Neural cell (in vitro differentiated cells): ENCODE measurements around the gene KCTD11. TPM values are rescaled to one million over a fixed set of nuclear protein-coding genes. Genes with fewer than 3 reads are reported as not detected.
"Not testable (repeated sequence)": the region's sequence is repeated elsewhere in the genome, so short reads cannot be mapped to it uniquely, and the experiment has no call there.

ENCODE experiments used
- H2AFZ ChIP-seq: fragments of 200-600, 300-800 bp; sonication (generic), shearing (Covaris generic); 2 replicates; pipeline ENCODE4 v1.6.0; 2014; ENCODE audit warnings: low read depth, mild to moderate bottlenecking, antibody characterized with exemption, low read length, moderate library complexity
- H3F3A ChIP-seq: fragments of 200-600 bp; shearing (Covaris generic); 2 replicates; pipeline ENCODE4 v1.6.1; 2016; ENCODE audit warnings: mild to moderate bottlenecking, moderate library complexity, mixed read lengths, antibody characterized with exemption, low read length; ENCODE audit not compliant: insufficient read depth, poor library complexity, severe bottlenecking
- H3K27ac ChIP-seq: fragments of 200-600, 300-800 bp; sonication (generic), shearing (Covaris generic); 2 replicates; pipeline ENCODE4 v1.5.1; 2014; ENCODE audit warnings: mild to moderate bottlenecking, low read length, moderate library complexity
- H3K27me3 ChIP-seq: fragments of 300-800, 200-600 bp; sonication (generic), shearing (Covaris generic); 2 replicates; pipeline ENCODE4 v1.6.0; 2014; ENCODE audit warnings: mild to moderate bottlenecking, low read depth, low read length, moderate library complexity; ENCODE audit not compliant: insufficient read depth
- H3K36me3 ChIP-seq: fragments of 300-800, 200-600 bp; sonication (generic), shearing (Covaris generic); 2 replicates; pipeline ENCODE4 v1.5.1; 2014; ENCODE audit warnings: mild to moderate bottlenecking, antibody characterized with exemption, low read length, moderate library complexity; ENCODE audit not compliant: insufficient read depth
- H3K4me2 ChIP-seq: fragments of 300-800, 200-600 bp; sonication (generic), shearing (Covaris generic); 2 replicates; pipeline ENCODE4 v1.6.0; 2014; ENCODE audit warnings: mild to moderate bottlenecking, low read length
- H3K4me3 ChIP-seq: fragments of 300-800, 200-600 bp; sonication (generic), shearing (Covaris generic); 2 replicates; pipeline ENCODE4 v1.5.1; 2014; ENCODE audit warnings: mild to moderate bottlenecking, low read length, moderate library complexity
- H3K79me2 ChIP-seq: fragments of 200-600 bp; shearing (Covaris generic); replicated peaks from 2 replicates; pipeline ENCODE4 v1.6.0; 2014; ENCODE audit warnings: mild to moderate bottlenecking, low read length, moderate library complexity; ENCODE audit not compliant: insufficient read depth
- H3K9ac ChIP-seq: fragments of 300-800, 200-600 bp; sonication (generic), shearing (Covaris generic); 2 replicates; pipeline ENCODE4 v1.6.1; 2016; ENCODE audit warnings: mild to moderate bottlenecking, low read length, mixed read lengths
- H3K9me2 ChIP-seq: fragments of 200-600 bp; shearing (Covaris generic); 2 replicates; pipeline ENCODE4 v1.6.1; 2016; ENCODE audit warnings: mild to moderate bottlenecking, low read length, mixed read lengths; ENCODE audit not compliant: insufficient read depth
- H3K9me3 ChIP-seq: fragments of 200-600, 300-800 bp; sonication (generic), shearing (Covaris generic); 2 replicates; pipeline ENCODE4 v1.6.1; 2016; ENCODE audit warnings: mild to moderate bottlenecking, mixed run types, low read length, moderate library complexity, mixed read lengths
- H4K20me1 ChIP-seq: fragments of 200-600 bp; shearing (Covaris generic); 2 replicates; pipeline ENCODE4 v1.6.1; 2016; ENCODE audit warnings: mild to moderate bottlenecking, mixed run types; ENCODE audit not compliant: insufficient read depth
- EP300 ChIP-seq: fragments of 450-650 bp; conservative IDR thresholded peaks from 2 replicates; pipeline ENCODE4 v1.6.1; 2014; ENCODE audit warnings: antibody characterized with exemption, mild to moderate bottlenecking, moderate library complexity; ENCODE audit not compliant: poor library complexity, severe bottlenecking
- EZH2 ChIP-seq: fragments of 200-600, 300-800 bp; shearing (Covaris generic), sonication (generic); IDR thresholded peaks from 2 replicates; pipeline ENCODE4 v1.6.1; 2014; ENCODE audit warnings: antibody characterized with exemption, low read length, borderline replicate concordance, mild to moderate bottlenecking; ENCODE audit not compliant: insufficient read depth, poor library complexity, severe bottlenecking
- MXI1 ChIP-seq: fragments of 450-650 bp; conservative IDR thresholded peaks from 2 replicates; pipeline ENCODE4 v1.6.1; 2014; ENCODE audit warnings: antibody characterized with exemption, mild to moderate bottlenecking; ENCODE audit not compliant: poor library complexity, severe bottlenecking
- POLR2AphosphoS5 ChIP-seq: IDR thresholded peaks from 2 replicates; pipeline ENCODE4 v1.6.1; 2012
- RAD21 ChIP-seq: fragments of 450-650 bp; conservative IDR thresholded peaks from 2 replicates; pipeline ENCODE4 v1.6.1; 2014; ENCODE audit warnings: antibody characterized with exemption, mild to moderate bottlenecking, moderate library complexity
- REST ChIP-seq: IDR thresholded peaks from 2 replicates; pipeline ENCODE4 v1.6.1; 2012; ENCODE audit warnings: borderline replicate concordance
- SMC3 ChIP-seq: fragments of 450-650 bp; conservative IDR thresholded peaks from 2 replicates; pipeline ENCODE4 v1.6.1; 2014; ENCODE audit warnings: antibody characterized with exemption, mild to moderate bottlenecking, moderate library complexity; ENCODE audit not compliant: poor library complexity
- TAF1 ChIP-seq: IDR thresholded peaks from 2 replicates; pipeline ENCODE4 v1.6.1; 2012; ENCODE audit warnings: low read depth
- polyA plus RNA-seq: library from polyadenylated mRNA; depleted of rRNA; stranded (reverse); fragments of >200 nt; gene quantifications from 2 replicates; pipeline ENCODE4 v1.2.3, GENCODE V29; 2014
- TF ChIP-seq, protein P1 (sequence below): fragments of 450-650 bp; IDR thresholded peaks from 2 replicates; pipeline ENCODE4 v1.5.1; 2014; ENCODE audit warnings: antibody characterized with exemption, mild to moderate bottlenecking, moderate library complexity; ENCODE audit not compliant: poor library complexity, severe bottlenecking

KCTD11 gene
- polyA plus RNA-seq, 1 donor from 2014 or later: 2.8 TPM

DNA sequence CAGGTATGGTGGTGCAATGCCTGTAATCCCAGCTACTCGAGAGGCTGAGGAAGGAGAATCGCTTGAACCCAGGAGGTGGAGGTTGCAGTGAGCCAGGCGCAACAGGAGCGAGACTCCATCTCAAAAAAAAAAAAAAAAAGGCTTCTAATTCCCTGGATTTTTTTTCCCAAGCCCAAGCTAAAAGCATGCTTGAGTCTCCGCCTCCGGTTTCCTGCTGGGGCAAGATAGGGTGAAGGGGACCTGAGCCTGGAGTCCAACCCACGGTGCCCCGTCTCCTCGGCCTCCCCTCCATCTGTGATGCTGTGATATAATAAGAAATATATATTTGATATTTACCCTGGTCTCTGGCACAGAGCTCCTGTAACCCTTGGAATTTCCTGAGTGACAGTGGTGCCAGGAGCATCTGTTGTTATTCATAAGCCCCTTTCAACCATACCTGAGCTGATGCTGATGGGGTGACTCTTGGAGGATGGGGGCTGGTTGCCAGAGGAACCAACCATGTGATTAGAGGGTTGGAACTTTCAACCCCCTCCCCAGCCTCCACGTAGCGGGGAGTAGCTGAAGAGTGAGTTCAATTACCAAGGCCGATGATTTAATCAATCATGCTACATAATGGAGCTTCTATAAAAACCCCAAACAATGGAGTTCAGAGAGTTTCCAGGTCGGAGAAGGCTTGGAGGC is 16.1 kb downstream of the KCTD11 start:
- no peak overlapping the region for H2AFZ ChIP-seq
- H3K9ac ChIP-seq: no peak overlapping the region
- no peaks in the 10 kb centered on the region for H3F3A ChIP-seq
- H3K9me2 ChIP-seq: no peaks in the 10 kb centered on the region
- no peak overlapping the region for H3K4me2 ChIP-seq
- TF ChIP-seq TAF1 (no peak), POLR2AphosphoS5 (no peak), MXI1 (no peak), REST (no peak), RAD21 (no peak), EZH2 (no peak), SMC3 (no peak), EP300 (no peak)
- TF ChIP-seq, protein P1, sequence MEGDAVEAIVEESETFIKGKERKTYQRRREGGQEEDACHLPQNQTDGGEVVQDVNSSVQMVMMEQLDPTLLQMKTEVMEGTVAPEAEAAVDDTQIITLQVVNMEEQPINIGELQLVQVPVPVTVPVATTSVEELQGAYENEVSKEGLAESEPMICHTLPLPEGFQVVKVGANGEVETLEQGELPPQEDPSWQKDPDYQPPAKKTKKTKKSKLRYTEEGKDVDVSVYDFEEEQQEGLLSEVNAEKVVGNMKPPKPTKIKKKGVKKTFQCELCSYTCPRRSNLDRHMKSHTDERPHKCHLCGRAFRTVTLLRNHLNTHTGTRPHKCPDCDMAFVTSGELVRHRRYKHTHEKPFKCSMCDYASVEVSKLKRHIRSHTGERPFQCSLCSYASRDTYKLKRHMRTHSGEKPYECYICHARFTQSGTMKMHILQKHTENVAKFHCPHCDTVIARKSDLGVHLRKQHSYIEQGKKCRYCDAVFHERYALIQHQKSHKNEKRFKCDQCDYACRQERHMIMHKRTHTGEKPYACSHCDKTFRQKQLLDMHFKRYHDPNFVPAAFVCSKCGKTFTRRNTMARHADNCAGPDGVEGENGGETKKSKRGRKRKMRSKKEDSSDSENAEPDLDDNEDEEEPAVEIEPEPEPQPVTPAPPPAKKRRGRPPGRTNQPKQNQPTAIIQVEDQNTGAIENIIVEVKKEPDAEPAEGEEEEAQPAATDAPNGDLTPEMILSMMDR: no peak
- H3K27me3 ChIP-seq: no peaks in the 10 kb centered on the region
- H3K4me3 ChIP-seq: peak overlapping the region; percentile 0
- H3K9me3 ChIP-seq: no peaks in the 10 kb centered on the region
- H3K79me2 ChIP-seq: no peaks in the 10 kb centered on the region
- no peaks in the 10 kb centered on the region for H3K36me3 ChIP-seq
- H3K27ac ChIP-seq: peak overlapping the region; percentile 17
- no peaks in the 10 kb centered on the region for H4K20me1 ChIP-seq

- not testable (repeated sequence) for H3K9me3 ChIP-seq, H3K27me3 ChIP-seq, H3K36me3 ChIP-seq, H3K9me2 ChIP-seq, H4K20me1 ChIP-seq, H2AFZ ChIP-seq, H3K4me2 ChIP-seq, H3K9ac ChIP-seq, H3K79me2 ChIP-seq, H3F3A ChIP-seq
- Histone ChIP-seq H3K4me3 (peak overlapping the region; percentile 0), H3K27ac (peak overlapping the region; percentile 17)
Observed at GRCh38 chr17:7368599-7368994, 16.6 kb downstream of the KCTD11 start.

DNA sequence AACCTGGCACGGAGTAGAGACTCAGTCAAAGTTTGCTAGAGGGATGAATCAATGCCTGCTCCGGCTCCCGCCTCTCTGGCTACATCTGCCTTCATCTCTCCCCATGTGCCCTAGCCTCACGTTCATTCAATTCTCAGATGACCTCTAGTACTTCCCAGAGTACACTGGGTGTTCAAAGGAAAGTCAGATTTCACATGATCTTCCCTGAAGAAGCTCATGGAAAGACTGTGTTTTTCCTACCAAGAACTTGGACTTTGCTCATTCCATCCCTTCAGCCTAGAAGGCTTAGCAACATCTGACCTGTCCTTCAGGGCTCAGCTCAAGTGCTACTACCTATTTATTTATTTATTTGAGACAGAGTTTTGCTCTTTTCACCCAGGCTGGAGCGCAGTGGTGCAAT is 17.9 kb downstream of the KCTD11 start:
- H3K4me2 ChIP-seq: no peak overlapping the region
- no peak overlapping the region for H3K9ac ChIP-seq

More for the DNA sequence above, 17.9 kb downstream of the KCTD11 start:
- H3K9me3 ChIP-seq: no peaks in the 10 kb centered on the region
- no peaks in the 10 kb centered on the region for H3K79me2 ChIP-seq
- H3F3A ChIP-seq: no peaks in the 10 kb centered on the region
- TF ChIP-seq RAD21 (no peak), MXI1 (no peak), TAF1 (no peak), REST (no peak), EZH2 (no peak), EP300 (no peak), POLR2AphosphoS5 (no peak), SMC3 (no peak)
- TF ChIP-seq, protein P1: no peak
- H3K36me3 ChIP-seq: no peaks in the 10 kb centered on the region
- no peaks in the 10 kb centered on the region for H4K20me1 ChIP-seq
- H3K27me3 ChIP-seq: no peaks in the 10 kb centered on the region
- H3K9me2 ChIP-seq: no peaks in the 10 kb centered on the region
- H3K4me3 ChIP-seq: no peak overlapping the region
- H2AFZ ChIP-seq: no peak overlapping the region
- H3K27ac ChIP-seq: no peak overlapping the region
